HepG2 (cell line): ENCODE measurements around the gene MIF4GD. TPM values are rescaled to one million over a fixed set of nuclear protein-coding genes. Genes with fewer than 3 reads are reported as not detected.
A peak's percentile ranks its signal among the peaks of the same experiment; 100 is the strongest.

Source experiments
- AHR ChIP-seq: IDR thresholded peaks from 2 replicates; pipeline ENCODE4 v1.6.1; 2018; ENCODE audit warnings: missing genetic modification reagents, missing compliant biosample characterization
- ATF2 ChIP-seq: sonication (generic); formaldehyde crosslinking; IDR thresholded peaks from 2 replicates; pipeline ENCODE4 v1.4.0; 2020; ENCODE audit warnings: missing genetic modification reagents
- ATF4 ChIP-seq, 2 experiments: fragments of 450-650 bp in 1 of 2; sonication (generic) in 1 of 2; formaldehyde crosslinking; IDR thresholded peaks; 2 replicates each; pipeline versions ENCODE4 v1.5.0 to v1.8.0; 2020 to 2022; ENCODE audit warnings: mild to moderate bottlenecking in 1 of 2, missing genetic modification reagents in 1 of 2
- GTF3A ChIP-seq: sonication (generic); formaldehyde crosslinking; conservative IDR thresholded peaks from 2 replicates; pipeline ENCODE4 v1.4.0; 2020; ENCODE audit warnings: mild to moderate bottlenecking, missing genetic modification reagents
- HNRNPK ChIP-seq: fragments of 200-400 bp; formaldehyde crosslinking; IDR thresholded peaks from 2 replicates; pipeline ENCODE4 v1.6.1; 2018; ENCODE audit warnings: low read length, low read depth, moderate library complexity, mild to moderate bottlenecking; ENCODE audit not compliant: poor library complexity, severe bottlenecking
- HOXA3 ChIP-seq: sonication (generic); formaldehyde crosslinking; IDR thresholded peaks from 2 replicates; pipeline ENCODE4 v1.5.0; 2020; ENCODE audit warnings: missing genetic modification reagents
- KLF6 ChIP-seq: IDR thresholded peaks from 2 replicates; pipeline ENCODE4 v1.8.0; 2016; ENCODE audit warnings: missing biosample characterization, missing genetic modification reagents
- MEIS1 ChIP-seq: sonication (generic); formaldehyde crosslinking; IDR thresholded peaks from 2 replicates; pipeline ENCODE4 v1.9.0; 2021; ENCODE audit warnings: mild to moderate bottlenecking, missing genetic modification reagents, moderate library complexity, borderline replicate concordance
- NCOA1 ChIP-seq: sonication (generic); formaldehyde crosslinking; IDR thresholded peaks from 2 replicates; pipeline ENCODE4 v1.9.0; 2021; ENCODE audit warnings: missing genetic modification reagents
- NR2F2 ChIP-seq: IDR thresholded peaks from 2 replicates; pipeline ENCODE4 v1.6.1; 2012; ENCODE audit warnings: low read depth, inconsistent platforms, borderline replicate concordance
- RFX3 ChIP-seq: IDR thresholded peaks from 2 replicates; pipeline ENCODE4 v1.6.1; 2016; ENCODE audit warnings: missing biosample characterization, missing genetic modification reagents
- ZBTB40 ChIP-seq, 2 experiments: fragments of 450-650 bp in 1 of 2; sonication (generic) in 1 of 2; formaldehyde crosslinking in 1 of 2; IDR thresholded peaks; 2 replicates each; pipeline versions ENCODE4 v1.6.1 to v1.8.0; 2016 to 2022; ENCODE audit warnings: antibody characterized with exemption in 1 of 2, mild to moderate bottlenecking in 1 of 2, missing genetic modification reagents in 1 of 2
- ZMAT3 ChIP-seq: sonication (generic); formaldehyde crosslinking; conservative IDR thresholded peaks from 2 replicates; pipeline ENCODE4 v1.7.0; 2021; ENCODE audit warnings: missing genetic modification reagents
- ZNF274 ChIP-seq: sonication (generic); formaldehyde crosslinking; IDR thresholded peaks from 2 replicates; pipeline ENCODE4 v1.5.1; 2020; ENCODE audit warnings: mild to moderate bottlenecking, missing genetic modification reagents
- ZNF3 ChIP-seq: IDR thresholded peaks from 2 replicates; pipeline ENCODE4 v1.7.0; 2017; ENCODE audit warnings: inconsistent platforms
- ZNF317 ChIP-seq: sonication (generic); formaldehyde crosslinking; IDR thresholded peaks from 2 replicates; pipeline ENCODE4 v1.5.0; 2020; ENCODE audit warnings: mild to moderate bottlenecking, missing genetic modification reagents
- ZNF768 ChIP-seq: sonication (generic); formaldehyde crosslinking; IDR thresholded peaks from 2 replicates; pipeline ENCODE4 v1.4.0; 2020; ENCODE audit warnings: missing genetic modification reagents
- polyA plus RNA-seq, 8 experiments: library from polyadenylated mRNA; depleted of rRNA in 3 of 8; stranded (reverse) in 7 of 8; unstranded in 1 of 8; fragments of >200 nt; fragmentation: Illumina TruSeq in 4 of 8; extraction: Trizol in 4 of 8; gene quantifications; 2 replicates each; pipeline versions ENCODE4 v1.2.1 to v1.2.3, GENCODE V29; 2011 to 2016; ENCODE audit warnings: low read depth in 4 of 8, missing spikeins in 1 of 8, mixed read lengths in 1 of 8; ENCODE audit not compliant: insufficient read depth in 1 of 8
- total RNA-seq, 5 experiments: library from RNA; depleted of rRNA; stranded (reverse); fragments of >200 nt; fragmentation: Illumina TruSeq; extraction: Trizol; gene quantifications; 2 replicates each; pipeline ENCODE4 v1.2.3, GENCODE V29; 2016; ENCODE audit warnings: low read depth in 1 of 5
- TF ChIP-seq, protein P1 (sequence below): sonication (generic); formaldehyde crosslinking; IDR thresholded peaks from 2 replicates; pipeline ENCODE4 v1.8.1; 2023; ENCODE audit warnings: missing genetic modification reagents, mild to moderate bottlenecking, borderline replicate concordance

The MIF4GD gene
- total and polyA plus RNA-seq, 2 of the 13 experiments (the other 11 are each of a cell fraction or from before 2014, with no cell fraction given): 14.0 to 28.0 TPM

GRCh38 chr17:75271233-75271954, 363 bp upstream of the MIF4GD start (continued):
- TF ChIP-seq, protein P1, sequence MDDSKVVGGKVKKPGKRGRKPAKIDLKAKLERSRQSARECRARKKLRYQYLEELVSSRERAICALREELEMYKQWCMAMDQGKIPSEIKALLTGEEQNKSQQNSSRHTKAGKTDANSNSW (CRISPR knock-in tag): peak; percentile 71; the same call in 1 of the 2 replicates
- TF ChIP-seq AHR (CRISPR knock-in tag): no peak; the same call in 1 of the 2 replicates
- 0 out of 2 replicates have a peak, but pooled peaks have one; percentile 23 for TF ChIP-seq ATF2 (CRISPR knock-in tag)
- TF ChIP-seq ATF4 (CRISPR knock-in tag; IDR thresholded peaks at IDR 0.05): no peak; a peak in 1 of 4 replicates
- TF ChIP-seq NCOA1 (CRISPR knock-in tag): no peak
- 0 out of 2 replicates have a peak, but pooled peaks have one; percentile 54 for TF ChIP-seq ZMAT3 (CRISPR knock-in tag)
- TF ChIP-seq GTF3A (CRISPR knock-in tag): no peak
- no peak for TF ChIP-seq NR2F2
- no peak for TF ChIP-seq ZBTB40 (IDR thresholded peaks at IDR 0.05)
- 0 out of 2 replicates have a peak, but pooled peaks have one; percentile 52 for TF ChIP-seq ZBTB40 (CRISPR knock-in tag; IDR thresholded peaks at IDR 0.05)
- TF ChIP-seq ZNF3 (CRISPR knock-in tag): no peak
- TF ChIP-seq HNRNPK: peak; percentile 33
- no peak for TF ChIP-seq ZNF317 (CRISPR knock-in tag)
- no peak for TF ChIP-seq KLF6 (CRISPR knock-in tag)
- no peak for TF ChIP-seq MEIS1 (CRISPR knock-in tag)
- no peak for TF ChIP-seq RFX3 (CRISPR knock-in tag)
- peak; percentile 90 for TF ChIP-seq HOXA3 (CRISPR knock-in tag)
- no peak; the same call in 1 of the 2 replicates for TF ChIP-seq ZNF768 (CRISPR knock-in tag)
- TF ChIP-seq ZNF274: 0 out of 2 replicates have a peak, but pooled peaks have one; percentile 9
